Neural crest cell (in vitro differentiated cells): ENCODE data around the gene CYP4F11. TPM values are rescaled to one million over a fixed set of nuclear protein-coding genes. Genes with fewer than 3 reads are reported as not detected.

Experiments
- DNase-seq: peaks from one replicate; pipeline ENCODE4 v3.0.0; 2021; ENCODE audit warnings: low read depth, mixed read lengths, low spot score
- H3K27ac Mint-ChIP-seq: one replicate; pipeline ENCODE4 v1.8.0; 2021; ENCODE audit warnings: mild to moderate bottlenecking, mixed read lengths; ENCODE audit not compliant: unreplicated experiment
- H3K27me3 Mint-ChIP-seq: 2 replicates; pipeline ENCODE4 v1.8.0; 2021; ENCODE audit warnings: low read depth, mild to moderate bottlenecking, mixed read lengths
- H3K36me3 Mint-ChIP-seq: 2 replicates; pipeline ENCODE4 v1.8.0; 2021; ENCODE audit warnings: low read depth, mild to moderate bottlenecking, mixed read lengths
- H3K4me1 Mint-ChIP-seq: 2 replicates; pipeline ENCODE4 v1.8.0; 2021; ENCODE audit warnings: mixed read lengths
- H3K4me3 Mint-ChIP-seq: one replicate; pipeline ENCODE4 v1.8.0; 2021; ENCODE audit warnings: mild to moderate bottlenecking, mixed read lengths
- H3K9me3 Mint-ChIP-seq: 2 replicates; pipeline ENCODE4 v1.8.0; 2021; ENCODE audit warnings: mixed read lengths
- CTCF ChIP-seq: fragments of 200-600 bp; sonication (generic); conservative IDR thresholded peaks from 2 replicates; pipeline ENCODE4 v1.5.0; 2021; ENCODE audit warnings: antibody characterized with exemption, mild to moderate bottlenecking
- total RNA-seq: library from RNA; stranded (reverse); gene quantifications from 2 replicates; pipeline ENCODE4 v1.2.1, GENCODE V29; 2021

CYP4F11 gene
- total RNA-seq, 1 donor from 2014 or later, result not detected

DNA sequence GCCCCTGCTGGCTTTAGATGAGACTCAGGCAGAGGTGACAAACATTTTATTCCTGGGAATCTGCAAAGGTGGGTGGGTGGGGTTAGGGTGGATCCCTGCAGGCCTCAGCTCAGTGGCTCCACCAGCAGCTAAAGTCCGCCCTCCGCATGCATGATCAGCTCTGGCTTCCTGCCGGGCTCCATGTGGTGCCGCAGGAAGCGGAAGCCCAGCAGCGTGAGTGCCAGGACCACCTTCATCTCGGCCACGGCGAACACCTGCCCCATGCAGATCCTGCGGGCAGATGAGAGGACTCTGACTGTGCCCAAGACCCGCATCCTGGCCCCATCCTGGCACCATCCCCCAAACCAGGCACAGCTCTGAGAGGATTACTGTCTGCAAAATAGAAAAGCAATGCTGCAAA lies 62.8 kb downstream of the CYP4F11 start:
- no peaks in the 10 kb centered on the region for H3K27me3 Mint-ChIP-seq
- TF ChIP-seq CTCF, result no peak
- peaks cover 10% of the 10 kb centered on the region for H3K36me3 Mint-ChIP-seq
- H3K27ac Mint-ChIP-seq, result no peak overlapping the region
- H3K9me3 Mint-ChIP-seq, result peaks cover 16% of the 10 kb centered on the region
- DNase-seq, result no peak
- no peaks in the 10 kb centered on the region for H3K4me1 Mint-ChIP-seq
- no peak overlapping the region for H3K4me3 Mint-ChIP-seq

GRCh38 chr19:15869873-15870272 lies 64.5 kb downstream of the CYP4F11 start:
- peaks cover 14% of the 10 kb centered on the region for H3K9me3 Mint-ChIP-seq
- H3K27ac Mint-ChIP-seq, result no peak overlapping the region
- H3K27me3 Mint-ChIP-seq, result no peaks in the 10 kb centered on the region
- H3K4me1 Mint-ChIP-seq, result no peaks in the 10 kb centered on the region
- no peak overlapping the region for H3K4me3 Mint-ChIP-seq
- H3K36me3 Mint-ChIP-seq, result peaks cover 6% of the 10 kb centered on the region
- DNase-seq, result no peak
- TF ChIP-seq CTCF, result no peak

GRCh38 chr19:15869109-15869555 lies 65.2 kb downstream of the CYP4F11 start:
- TF ChIP-seq CTCF, result no peak
- H3K27me3 Mint-ChIP-seq, result no peaks in the 10 kb centered on the region
- H3K9me3 Mint-ChIP-seq, result peaks cover 11% of the 10 kb centered on the region
- no peak overlapping the region for H3K4me3 Mint-ChIP-seq
- H3K27ac Mint-ChIP-seq, result no peak overlapping the region
- no peak for DNase-seq
- peaks cover 6% of the 10 kb centered on the region for H3K36me3 Mint-ChIP-seq
- no peaks in the 10 kb centered on the region for H3K4me1 Mint-ChIP-seq

- Mint-ChIP-seq H3K9me3 (peaks cover 8% of the 10 kb centered on the region), H3K36me3 (peaks cover 6% of the 10 kb centered on the region), H3K4me1 (no peaks in the 10 kb centered on the region), H3K27ac (no peak overlapping the region), H3K27me3 (no peaks in the 10 kb centered on the region), H3K4me3 (no peak overlapping the region)
- DNase-seq, result no peak
- TF ChIP-seq CTCF, result no peak
Measured at GRCh38 chr19:15866636-15867035, 67.7 kb downstream of the CYP4F11 start.

DNA sequence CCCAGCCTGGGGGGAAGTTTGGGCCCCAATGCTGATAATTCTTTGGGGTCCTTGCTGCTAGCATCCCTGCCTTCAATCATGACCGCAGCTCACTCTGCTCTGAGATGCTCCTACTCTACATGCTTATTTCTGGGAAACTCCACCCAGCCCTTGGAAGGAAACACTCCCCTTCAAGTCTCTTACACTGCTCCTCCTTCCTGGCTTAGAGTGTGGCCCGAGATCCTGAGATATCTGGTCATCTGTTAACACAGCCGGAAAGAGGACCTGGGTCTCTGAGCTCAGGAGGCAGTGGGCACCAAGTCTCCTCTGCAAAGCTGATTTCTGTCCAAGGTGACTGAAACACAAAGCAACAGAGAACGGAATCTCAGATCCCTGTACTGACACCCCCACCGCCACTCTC lies 69.5 kb downstream of the CYP4F11 start:
- Mint-ChIP-seq H3K27ac (no peak overlapping the region), H3K27me3 (no peaks in the 10 kb centered on the region), H3K4me1 (no peaks in the 10 kb centered on the region), H3K9me3 (peaks cover 11% of the 10 kb centered on the region), H3K36me3 (peaks cover 6% of the 10 kb centered on the region), H3K4me3 (no peak overlapping the region)
- TF ChIP-seq CTCF, result no peak
- DNase-seq, result no peak

DNA sequence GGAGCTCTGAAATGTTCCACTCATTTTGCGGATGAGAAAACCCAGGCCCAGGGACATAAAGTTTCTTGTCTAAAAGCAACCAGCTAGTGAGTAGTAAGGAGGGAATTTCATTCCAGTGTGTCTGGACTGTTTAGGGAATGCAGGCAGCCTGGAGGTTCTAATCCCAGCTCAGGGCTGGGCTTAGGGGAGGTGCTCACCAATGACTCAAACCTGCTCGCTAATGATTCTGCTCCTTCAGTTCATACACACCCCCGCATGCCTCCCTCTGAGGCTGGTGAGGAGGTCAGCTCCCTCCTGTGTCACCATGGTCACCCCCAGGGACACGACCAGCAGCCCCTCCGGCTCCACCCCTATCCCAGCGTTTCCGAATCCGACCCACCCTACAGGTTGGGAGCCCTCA lies 71.1 kb downstream of the CYP4F11 start:
- no peaks in the 10 kb centered on the region for H3K27me3 Mint-ChIP-seq
- H3K9me3 Mint-ChIP-seq, result peaks cover 6% of the 10 kb centered on the region
- DNase-seq, result no peak
- no peak for TF ChIP-seq CTCF
- no peak overlapping the region for H3K4me3 Mint-ChIP-seq
- no peaks in the 10 kb centered on the region for H3K36me3 Mint-ChIP-seq
- H3K27ac Mint-ChIP-seq, result no peak overlapping the region
- H3K4me1 Mint-ChIP-seq, result no peaks in the 10 kb centered on the region
